B cell (primary cell): ENCODE results near the gene MYOZ2.

Experiments used
- CTCF ChIP-seq: fragments of 200-600 bp; IDR thresholded peaks from one replicate; pipeline ENCODE4 v1.8.0; 2022; ENCODE audit warnings: antibody characterized with exemption, mild to moderate bottlenecking
- EZH2 ChIP-seq: IDR thresholded peaks from 2 replicates; pipeline ENCODE4 v1.6.1; 2012; ENCODE audit warnings: borderline replicate concordance, low read depth, mild to moderate bottlenecking, moderate library complexity, low read length; ENCODE audit not compliant: insufficient read depth, poor library complexity, severe bottlenecking

GRCh38 chr4:119212964-119213606 is 77.5 kb downstream of the MYOZ2 start:
- TF ChIP-seq EZH2 (no peak), CTCF (peak; percentile 44)
